GM18907 (cell line): ENCODE measurements around the gene PAPPA2.

Experiments used
- ATAC-seq: cut with Tn5 transposase; IDR thresholded peaks from one replicate; pipeline ENCODE4 v1.9.1; 2021; ENCODE audit warnings: mild to moderate bottlenecking, moderate library complexity; ENCODE audit not compliant: unreplicated experiment

The PAPPA2 gene

GRCh38 chr1:176691251-176692228, 228.6 kb downstream of the PAPPA2 start:
- peak; percentile 98 for ATAC-seq

GRCh38 chr1:176692431-176692830, 229.5 kb downstream of the PAPPA2 start:
- ATAC-seq = no peak

GRCh38 chr1:176692988-176693696, 230.2 kb downstream of the PAPPA2 start:
- ATAC-seq = no peak

- no peak for ATAC-seq
Measured at GRCh38 chr1:176693697-176694329, 230.8 kb downstream of the PAPPA2 start.

- ATAC-seq = no peak
Measured at GRCh38 chr1:176694713-176695112, 231.7 kb downstream of the PAPPA2 start.

GRCh38 chr1:176696109-176696508, 233.1 kb downstream of the PAPPA2 start:
- no peak for ATAC-seq

GRCh38 chr1:176696689-176697088, 233.7 kb downstream of the PAPPA2 start:
- no peak for ATAC-seq

GRCh38 chr1:176699821-176700220, 236.8 kb downstream of the PAPPA2 start:
- ATAC-seq = no peak

GRCh38 chr1:176701151-176701866, 238.3 kb downstream of the PAPPA2 start:
- no peak for ATAC-seq

- ATAC-seq = no peak
Measured at GRCh38 chr1:176702901-176703300, 239.9 kb downstream of the PAPPA2 start.

GRCh38 chr1:176705585-176705984, 242.6 kb downstream of the PAPPA2 start:
- no peak for ATAC-seq

- ATAC-seq = no peak
Measured at GRCh38 chr1:176717066-176717750, 254.2 kb downstream of the PAPPA2 start.

- no peak for ATAC-seq
Measured at GRCh38 chr1:176719447-176719846, 256.5 kb downstream of the PAPPA2 start.

- ATAC-seq = no peak
Measured at GRCh38 chr1:176720838-176721237, 257.9 kb downstream of the PAPPA2 start.

GRCh38 chr1:176733661-176734060, 270.7 kb downstream of the PAPPA2 start:
- no peak for ATAC-seq

- ATAC-seq = no peak
Measured at GRCh38 chr1:176735201-176735600, 272.2 kb downstream of the PAPPA2 start.

- ATAC-seq = no peak
Measured at GRCh38 chr1:176736015-176736414, 273.0 kb downstream of the PAPPA2 start.

GRCh38 chr1:176741181-176741580, 278.2 kb downstream of the PAPPA2 start:
- ATAC-seq = no peak

- ATAC-seq = no peak
Measured at GRCh38 chr1:176742322-176742721, 279.3 kb downstream of the PAPPA2 start.

GRCh38 chr1:176744142-176744541, 281.2 kb downstream of the PAPPA2 start:
- ATAC-seq = no peak
